ENCODE results near the gene MLLT6. TPM values are rescaled to one million over a fixed set of nuclear protein-coding genes. Genes with fewer than 3 reads are reported as not detected.
A peak's percentile ranks its signal among the peaks of the same experiment; 100 is the strongest.

MLLT6 gene
- 139 TPM for polyA plus RNA-seq (2012; ENCODE audit: insufficient read depth, insufficient read length, low read depth)

GRCh38 chr17:38704606-38705522, at the start of gene MLLT6:
Gene MLLT6, plus strand, starts transcription at chr17:38705273. Its CDS starts 360 bp downstream, at chr17:38705633.
- Histone ChIP-seq H3K9me3 (no peaks in the 10 kb centered on the region; the same call in 1 of the 2 replicates), H3K36me3 (peaks cover 17% of the 10 kb centered on the region), H3K4me3 (ENCODE audit: low read depth, low read length) (peak within 1 kb of the TSS; percentile 87), H3K4me1 (peaks cover 12% of the 10 kb centered on the region), H3K27me3 (no peaks in the 10 kb centered on the region)
- peak; percentile 85 for DNase-seq
- no peak for TF ChIP-seq CTCF (IDR thresholded peaks at IDR 0.05; ENCODE audit: low read depth, low read length)

GRCh38 chr17:38656959-38657823, 47.9 kb upstream of the MLLT6 start:
- no peaks in the 10 kb centered on the region for H3K27me3 ChIP-seq
- no peaks in the 10 kb centered on the region for H3K36me3 ChIP-seq
- H3K4me1 ChIP-seq: peaks cover 8% of the 10 kb centered on the region
- H3K4me3 ChIP-seq (ENCODE audit: low read depth, low read length): no peak overlapping the region
- no peak for TF ChIP-seq CTCF (IDR thresholded peaks at IDR 0.05; ENCODE audit: low read depth, low read length)
- no peaks in the 10 kb centered on the region for H3K9me3 ChIP-seq
- no peak for DNase-seq

GRCh38 chr17:38657824-38658740, 47.0 kb upstream of the MLLT6 start:
- H3K9me3 ChIP-seq: no peaks in the 10 kb centered on the region
- no peaks in the 10 kb centered on the region for H3K27me3 ChIP-seq
- no peaks in the 10 kb centered on the region for H3K36me3 ChIP-seq
- no peak for TF ChIP-seq CTCF (IDR thresholded peaks at IDR 0.05; ENCODE audit: low read depth, low read length)
- H3K4me1 ChIP-seq: peaks cover 8% of the 10 kb centered on the region
- no peak overlapping the region for H3K4me3 ChIP-seq (ENCODE audit: low read depth, low read length)
- no peak for DNase-seq

GRCh38 chr17:38658741-38659345, 46.2 kb upstream of the MLLT6 start:
- Histone ChIP-seq H3K36me3 (no peaks in the 10 kb centered on the region), H3K4me1 (peaks cover 8% of the 10 kb centered on the region), H3K9me3 (no peaks in the 10 kb centered on the region), H3K27me3 (no peaks in the 10 kb centered on the region), H3K4me3 (ENCODE audit: low read depth, low read length) (no peak overlapping the region)
- DNase-seq: no peak
- TF ChIP-seq CTCF (IDR thresholded peaks at IDR 0.05; ENCODE audit: low read depth, low read length): no peak

GRCh38 chr17:38659415-38659814, 45.7 kb upstream of the MLLT6 start:
- no peak overlapping the region for H3K4me3 ChIP-seq (ENCODE audit: low read depth, low read length)
- no peaks in the 10 kb centered on the region for H3K27me3 ChIP-seq
- H3K36me3 ChIP-seq: no peaks in the 10 kb centered on the region
- no peaks in the 10 kb centered on the region for H3K9me3 ChIP-seq
- peaks cover 4% of the 10 kb centered on the region; the same call in 1 of the 2 replicates for H3K4me1 ChIP-seq
- TF ChIP-seq CTCF (IDR thresholded peaks at IDR 0.05; ENCODE audit: low read depth, low read length): no peak
- no peak for DNase-seq

Data from BE2C (cell line).